ENCODE data around the gene EXD2.
"Not testable (repeated sequence)": the region's sequence is repeated elsewhere in the genome, so short reads cannot be mapped to it uniquely, and the experiment has no call there.

The EXD2 gene

GRCh38 chr14:69259168-69259526, 67.8 kb downstream of the EXD2 start:
- no peak for DNase-seq

GRCh38 chr14:69259527-69260189, 68.4 kb downstream of the EXD2 start, which contains the start of gene GALNT16:
Gene GALNT16 (plus strand): TSS chr14:69260158. CDS start chr14:69260291, 133 bp downstream.
- DNase-seq: no peak

DNA sequence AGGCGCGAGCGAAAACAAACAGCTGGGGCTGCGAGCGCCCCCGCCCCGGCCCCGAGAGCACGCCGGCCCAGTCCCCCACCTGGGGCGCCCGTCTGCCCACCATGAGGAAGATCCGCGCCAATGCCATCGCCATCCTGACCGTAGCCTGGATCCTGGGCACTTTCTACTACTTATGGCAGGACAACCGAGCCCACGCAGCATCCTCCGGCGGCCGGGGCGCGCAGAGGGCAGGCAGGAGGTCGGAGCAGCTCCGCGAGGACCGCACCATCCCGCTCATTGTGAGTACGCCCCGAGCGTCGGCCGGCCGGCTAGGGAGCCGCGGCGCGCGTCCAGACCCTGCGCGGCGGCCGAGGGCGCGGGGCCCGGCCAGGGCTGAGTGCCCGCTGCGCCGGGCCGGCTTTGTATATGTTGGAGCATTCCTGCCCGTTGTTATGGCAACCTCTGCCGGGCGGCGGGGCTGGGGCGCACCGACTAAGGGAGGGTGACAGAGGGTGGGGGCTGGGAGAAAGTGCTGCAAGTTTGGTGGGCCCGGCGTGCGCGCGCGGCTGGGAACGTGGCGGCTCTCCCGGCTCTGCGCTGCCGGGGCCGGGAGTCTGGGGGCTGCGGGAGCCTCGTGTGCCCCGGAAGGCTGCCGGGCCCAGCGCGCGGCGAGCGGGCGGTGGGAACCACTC, 69.0 kb downstream of the EXD2 start:
- DNase-seq: no peak

- peak; percentile 49 to 58 for DNase-seq
Measured at GRCh38 chr14:69260861-69261564, 69.7 kb downstream of the EXD2 start.

GRCh38 chr14:69261761-69262331, 70.5 kb downstream of the EXD2 start:
- DNase-seq: no peak

DNA sequence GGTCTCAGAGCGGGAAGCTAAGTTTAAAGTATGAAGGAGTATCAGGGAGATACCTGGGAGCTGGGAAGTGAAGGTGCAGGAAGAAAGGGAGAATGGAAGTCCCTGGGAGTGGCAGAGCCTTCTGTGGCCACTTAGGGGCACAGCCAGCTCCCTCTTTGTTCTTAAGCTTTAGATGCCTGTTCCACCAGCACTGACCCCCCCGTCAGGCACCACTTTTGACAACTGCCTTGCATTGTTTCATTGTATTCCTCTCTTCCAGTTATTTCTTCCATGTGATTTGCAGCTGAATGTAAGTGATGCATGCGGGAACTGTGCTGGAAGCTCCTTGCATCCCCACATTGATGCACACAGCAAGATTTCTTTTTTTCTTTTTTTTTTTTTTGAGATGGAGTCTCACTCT, 71.2 kb downstream of the EXD2 start:
- DNase-seq: no peak

- DNase-seq: no peak
Measured at GRCh38 chr14:69263364-69263763, 72.1 kb downstream of the EXD2 start.

- no peak for DNase-seq
Measured at GRCh38 chr14:69263771-69264170, 72.5 kb downstream of the EXD2 start.

- no peak for DNase-seq
Measured at GRCh38 chr14:69266572-69267345, 75.5 kb downstream of the EXD2 start.

- DNase-seq: no peak
Measured at GRCh38 chr14:69267492-69267891, 76.2 kb downstream of the EXD2 start.

- DNase-seq: no peak
Measured at GRCh38 chr14:69268223-69268622, 76.9 kb downstream of the EXD2 start.

- no peak for DNase-seq
Measured at GRCh38 chr14:69268763-69269162, 77.5 kb downstream of the EXD2 start.

DNA sequence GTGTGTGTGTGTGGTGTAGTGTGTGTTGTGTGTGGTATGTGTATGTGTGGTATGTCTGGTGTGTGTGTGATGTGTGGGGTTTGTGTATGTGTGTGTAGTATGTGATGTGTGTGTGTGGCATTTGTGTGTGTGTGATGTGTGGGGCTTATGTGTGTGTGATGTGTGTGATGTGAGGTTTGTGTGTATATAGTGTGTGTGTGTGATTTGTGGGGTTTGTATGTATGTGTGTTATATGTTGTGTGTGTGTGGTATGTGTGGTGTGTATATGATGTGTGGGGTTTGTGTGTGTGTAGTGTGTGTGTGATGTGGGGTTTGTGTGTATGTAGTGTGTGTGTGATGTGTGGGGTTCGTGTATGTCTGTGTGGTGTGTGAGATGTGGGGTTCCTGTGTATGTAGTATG, 78.1 kb downstream of the EXD2 start:
- DNase-seq: no peak

DNA sequence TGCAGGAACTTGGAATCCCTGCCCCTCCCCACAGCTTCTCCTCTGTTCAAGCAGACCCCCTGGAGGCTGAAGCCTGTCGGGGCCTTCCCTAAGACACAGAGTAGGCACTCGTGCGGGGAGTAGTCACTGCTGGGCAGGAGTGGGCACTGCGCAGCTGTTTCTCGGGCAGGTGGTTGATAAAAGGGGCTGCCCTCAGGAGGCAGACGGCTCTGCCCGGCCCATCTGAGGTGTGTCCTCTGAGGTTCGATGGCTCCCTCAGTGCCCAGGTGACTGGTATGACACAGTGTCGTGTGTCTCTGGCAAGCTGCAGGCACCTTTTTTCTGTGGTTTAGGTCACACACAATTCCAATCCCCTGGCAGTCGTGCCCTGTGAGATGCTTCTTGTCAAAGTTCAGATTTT, 78.8 kb downstream of the EXD2 start:
- no peak for DNase-seq

DNA sequence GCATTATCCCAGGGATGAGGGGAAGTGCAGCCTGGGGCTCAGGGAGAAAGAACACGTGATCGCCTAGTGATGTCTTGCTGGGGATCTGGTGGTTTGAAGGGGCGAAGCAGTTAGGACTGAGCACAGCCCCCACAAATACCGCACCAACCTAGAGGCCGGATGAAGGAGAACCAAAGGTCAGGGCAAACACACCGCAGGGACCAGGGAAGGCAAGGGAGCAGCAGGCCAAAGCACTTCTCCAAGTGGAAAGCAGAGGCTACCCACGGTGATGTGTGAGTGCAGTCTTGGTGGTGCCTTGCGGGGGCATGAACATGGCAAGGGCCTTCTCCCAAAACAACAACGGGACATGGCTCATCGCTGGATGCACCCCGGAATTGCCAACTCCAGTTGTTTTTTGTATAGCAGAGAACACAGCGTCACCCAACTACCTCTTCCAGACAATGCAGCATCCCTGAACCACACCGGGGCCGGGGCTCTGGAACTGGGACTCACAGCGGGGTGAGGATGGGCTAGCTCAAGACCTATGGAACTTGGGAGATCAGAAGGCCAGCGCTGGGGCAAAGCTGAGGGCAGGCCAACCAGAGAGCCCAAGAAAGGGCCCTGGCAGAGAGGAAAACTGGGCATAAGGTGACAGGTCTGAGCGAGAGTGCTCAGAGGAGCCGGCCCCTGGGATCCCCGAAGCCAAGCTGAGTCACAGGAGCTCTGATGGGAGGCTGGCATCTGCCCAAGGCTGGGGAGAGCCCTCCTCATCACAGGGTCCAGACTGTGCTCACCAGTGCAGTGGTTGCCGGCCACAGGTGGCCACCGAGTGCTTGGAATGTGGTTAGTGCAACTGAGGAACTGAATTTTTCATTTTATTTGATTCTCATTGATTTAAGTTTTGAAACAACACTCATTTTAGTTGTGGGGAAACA, 79.8 kb downstream of the EXD2 start:
- no peak for DNase-seq

DNA sequence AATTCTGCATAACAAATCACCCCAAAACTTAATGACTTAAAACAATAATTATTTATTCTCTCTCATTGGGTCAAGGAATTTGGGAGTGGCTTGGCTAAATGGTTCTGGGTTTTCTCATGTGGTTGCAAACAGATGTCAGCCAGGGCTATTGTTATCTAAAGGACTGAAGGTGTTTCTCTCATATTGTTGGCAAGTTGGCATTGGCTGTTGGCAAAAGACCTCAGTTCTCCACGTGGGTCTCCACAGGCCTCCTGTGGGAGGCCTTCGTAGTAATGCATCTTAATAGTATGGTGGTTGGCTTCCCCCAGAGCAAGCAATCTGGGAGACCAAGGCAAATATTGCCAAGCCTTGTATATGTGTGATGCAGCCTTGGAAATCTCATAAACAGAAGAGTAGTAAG, 83.0 kb downstream of the EXD2 start:
- no peak for DNase-seq

DNA sequence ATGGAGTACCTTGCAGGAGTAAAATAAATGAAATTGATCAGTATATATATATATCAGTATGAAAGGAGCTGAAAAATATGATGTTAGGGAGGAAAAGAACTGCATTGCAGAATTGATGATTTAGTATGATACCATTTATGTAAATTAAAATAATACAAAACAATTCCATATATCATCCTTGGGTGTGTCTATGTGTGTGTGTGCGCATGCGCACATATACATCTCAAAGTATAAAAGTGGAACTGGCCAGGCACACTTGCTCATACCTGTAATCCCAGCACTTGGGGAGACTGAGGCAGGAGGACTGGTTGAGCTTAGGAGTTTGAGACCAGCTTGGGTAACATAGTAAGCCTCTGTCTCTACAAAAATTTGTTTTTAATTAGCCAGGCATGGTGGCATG, 84.0 kb downstream of the EXD2 start:
- DNase-seq: no peak

- not testable (repeated sequence) for DNase-seq
Measured at GRCh38 chr14:69277356-69277755, 86.1 kb downstream of the EXD2 start.

DNA sequence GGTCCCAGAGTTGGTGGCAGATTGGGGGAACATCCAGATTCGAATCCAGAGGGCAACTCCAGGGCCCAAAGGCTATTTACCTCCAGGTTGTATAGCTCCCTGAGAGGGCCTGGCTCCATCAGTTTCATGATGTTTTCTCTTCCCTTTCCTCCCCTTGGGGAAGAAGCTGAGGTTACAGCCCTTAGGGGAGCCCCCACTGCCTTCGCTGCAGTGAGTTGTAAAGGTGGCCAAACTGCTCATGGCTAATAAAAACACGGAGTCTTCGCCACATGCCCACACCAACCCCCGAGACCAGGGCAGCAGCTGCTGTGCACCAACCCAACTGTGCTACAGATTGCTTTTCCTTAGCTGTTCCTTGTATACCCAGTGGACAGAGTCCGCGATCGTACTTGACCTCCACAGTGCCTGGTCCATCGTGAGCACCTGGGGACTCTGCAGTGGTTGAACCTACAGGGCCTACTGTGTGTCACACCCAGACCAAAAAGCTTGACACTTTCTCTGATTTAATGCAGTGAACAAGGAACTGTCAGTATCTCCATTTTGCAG, 89.5 kb downstream of the EXD2 start:
- DNase-seq: no peak

DNA sequence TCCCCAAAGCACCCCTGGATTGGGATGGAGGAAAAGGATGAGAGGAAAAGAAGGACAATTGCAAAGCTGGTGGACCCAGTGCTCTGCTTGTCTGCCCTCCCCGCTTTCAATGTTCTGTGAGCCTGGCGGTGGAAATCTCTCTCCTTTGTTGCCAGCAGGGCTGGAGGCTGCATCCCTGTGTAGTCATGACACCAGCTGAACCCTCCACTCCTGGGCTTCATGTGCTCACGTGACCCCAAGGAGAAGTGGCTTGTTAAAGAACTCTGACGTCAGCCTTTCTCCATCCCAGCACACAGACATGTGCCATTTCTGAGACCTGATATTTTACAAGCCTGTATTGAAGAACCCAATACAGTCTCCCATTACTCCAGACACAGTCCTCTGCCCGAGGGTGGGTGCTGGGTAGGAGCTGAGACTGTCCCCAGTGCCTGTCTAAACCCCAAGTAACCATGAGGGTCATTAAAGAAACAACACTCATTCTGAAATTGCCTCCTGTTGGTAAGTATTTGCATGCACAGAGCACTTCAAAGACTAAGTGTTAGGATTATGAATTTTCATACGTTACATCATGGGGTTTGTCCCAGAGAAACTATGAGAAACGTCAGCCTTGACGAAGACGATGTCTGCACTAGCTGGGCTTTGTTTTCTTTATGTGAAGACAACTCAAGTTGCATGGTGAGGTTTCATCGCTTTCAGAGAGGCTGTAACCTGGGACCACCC, 90.3 kb downstream of the EXD2 start:
- no peak for DNase-seq

- DNase-seq: no peak
Measured at GRCh38 chr14:69282448-69282847, 91.2 kb downstream of the EXD2 start.
